Panc1 (cell line): Measurements from ENCODE around the gene MLYCD. TPM values are rescaled to one million over a fixed set of nuclear protein-coding genes. Genes with fewer than 3 reads are reported as not detected.

ENCODE experiments used
- ATAC-seq: fragments of 200-7000 bp; cut with Tn5 transposase; 2 replicates; pipeline ENCODE4 v1.9.1; 2020; ENCODE audit warnings: mild to moderate bottlenecking, moderate library complexity
- BruUV-seq: library from RNA; stranded (reverse); fragments of 400-500 nt; replicated peaks from 2 replicates; lab custom pipeline; 2021; lab: Mats Ljungman, UMichigan
- CTCF ChIA-PET: fragments of 300-600 bp; sonication (Branson Sonifier 250); formaldehyde crosslinking; loops from one replicate; lab custom pipeline; 2022; ENCODE audit warnings: antibody characterized with exemption; lab: Charles Lee
- POLR2A ChIA-PET: fragments of 300-600 bp; sonication (Branson Sonifier 250); formaldehyde crosslinking; loops from one replicate; lab custom pipeline; 2022; ENCODE audit warnings: antibody characterized with exemption; lab: Charles Lee
- DNase-seq: peaks from one replicate; pipeline ENCODE4 v3.0.0-alpha.2; 2010; ENCODE audit warnings: low read depth, low spot score
- H3K27ac ChIP-seq: 2 replicates; pipeline ENCODE4 v1.5.1; 2011; ENCODE audit warnings: mild to moderate bottlenecking, low read length, inconsistent platforms
- H3K27me3 ChIP-seq: fragments of 200-500 bp; sonication (Bioruptor generic); 2 replicates; pipeline ENCODE4 v1.6.0; 2014; ENCODE audit warnings: low read length, inconsistent platforms; ENCODE audit not compliant: control insufficient read depth, insufficient read depth
- H3K36me3 ChIP-seq: fragments of 200-500 bp; sonication (Bioruptor generic); 2 replicates; pipeline ENCODE4 v1.5.1; 2014; ENCODE audit warnings: inconsistent platforms, mild to moderate bottlenecking, low read length, moderate library complexity; ENCODE audit not compliant: control insufficient read depth, insufficient read depth
- H3K4me1 ChIP-seq: 2 replicates; pipeline ENCODE4 v1.5.1; 2011; ENCODE audit warnings: inconsistent platforms, mild to moderate bottlenecking, low read length, moderate library complexity; ENCODE audit not compliant: control insufficient read depth, insufficient read depth
- H3K4me3 ChIP-seq, 2 experiments: 2 replicates each; pipeline ENCODE4 v1.5.1; 2011 to 2012; ENCODE audit warnings: low read depth in 2 of 2, low read length in 2 of 2, mild to moderate bottlenecking in 2 of 2, inconsistent platforms in 1 of 2, moderate library complexity in 1 of 2
- H3K9me3 ChIP-seq: fragments of 200-500 bp; sonication (Bioruptor generic); 2 replicates; pipeline ENCODE4 v1.5.1; 2014; ENCODE audit warnings: low read depth, mild to moderate bottlenecking, inconsistent platforms, low read length, moderate library complexity; ENCODE audit not compliant: control insufficient read depth, insufficient read depth
- POLR2AphosphoS5 ChIP-seq: IDR thresholded peaks from 2 replicates; pipeline ENCODE4 v1.6.1; 2012; ENCODE audit warnings: mild to moderate bottlenecking, low read depth, low read length, moderate library complexity
- SIN3A ChIP-seq: IDR thresholded peaks from 2 replicates; pipeline ENCODE4 v1.6.1; 2012; ENCODE audit warnings: low read depth, mild to moderate bottlenecking, low read length, moderate library complexity, borderline replicate concordance; ENCODE audit not compliant: insufficient read depth
- TCF7L2 ChIP-seq: IDR thresholded peaks from 2 replicates; pipeline ENCODE4 v1.6.1; 2011; ENCODE audit warnings: mild to moderate bottlenecking, low read depth, low read length, inconsistent platforms
- in situ Hi-C: cut with HindIII; loops from 2 replicates; pipeline ENCODE4 v1.10.0; 2016; ENCODE audit warnings: low sequenced_read_pairs, low pct_unique_long_range_greater_than_20kb
- intact Hi-C: fragments of 100-400 bp; cut with micrococcal nuclease; formaldehyde crosslinking; loops from one replicate; pipeline ENCODE4 v1.10.0; 2022; ENCODE audit not compliant: unreplicated experiment
- total RNA-seq: library from RNA; stranded (reverse); gene quantifications from one replicate; pipeline ENCODE4 v1.2.1, GENCODE V29; 2021; ENCODE audit not compliant: unreplicated experiment
- TF ChIP-seq, protein P1 (sequence below), 2 experiments: IDR thresholded peaks; 2 replicates each; pipeline ENCODE4 v1.6.1; 2011 to 2012; ENCODE audit warnings: low read depth in 2 of 2, control low read depth in 1 of 2, low read length in 1 of 2, mild to moderate bottlenecking in 1 of 2, moderate library complexity in 1 of 2; ENCODE audit not compliant: insufficient read depth in 1 of 2
- TF ChIP-seq, protein P2 (sequence below): fragments of 450-650 bp; IDR thresholded peaks from 2 replicates; pipeline ENCODE4 v1.5.1; 2017; ENCODE audit warnings: mild to moderate bottlenecking

The MLYCD gene
- total RNA-seq, 1 experiment from 2014 or later, result 2.2 TPM

DNA sequence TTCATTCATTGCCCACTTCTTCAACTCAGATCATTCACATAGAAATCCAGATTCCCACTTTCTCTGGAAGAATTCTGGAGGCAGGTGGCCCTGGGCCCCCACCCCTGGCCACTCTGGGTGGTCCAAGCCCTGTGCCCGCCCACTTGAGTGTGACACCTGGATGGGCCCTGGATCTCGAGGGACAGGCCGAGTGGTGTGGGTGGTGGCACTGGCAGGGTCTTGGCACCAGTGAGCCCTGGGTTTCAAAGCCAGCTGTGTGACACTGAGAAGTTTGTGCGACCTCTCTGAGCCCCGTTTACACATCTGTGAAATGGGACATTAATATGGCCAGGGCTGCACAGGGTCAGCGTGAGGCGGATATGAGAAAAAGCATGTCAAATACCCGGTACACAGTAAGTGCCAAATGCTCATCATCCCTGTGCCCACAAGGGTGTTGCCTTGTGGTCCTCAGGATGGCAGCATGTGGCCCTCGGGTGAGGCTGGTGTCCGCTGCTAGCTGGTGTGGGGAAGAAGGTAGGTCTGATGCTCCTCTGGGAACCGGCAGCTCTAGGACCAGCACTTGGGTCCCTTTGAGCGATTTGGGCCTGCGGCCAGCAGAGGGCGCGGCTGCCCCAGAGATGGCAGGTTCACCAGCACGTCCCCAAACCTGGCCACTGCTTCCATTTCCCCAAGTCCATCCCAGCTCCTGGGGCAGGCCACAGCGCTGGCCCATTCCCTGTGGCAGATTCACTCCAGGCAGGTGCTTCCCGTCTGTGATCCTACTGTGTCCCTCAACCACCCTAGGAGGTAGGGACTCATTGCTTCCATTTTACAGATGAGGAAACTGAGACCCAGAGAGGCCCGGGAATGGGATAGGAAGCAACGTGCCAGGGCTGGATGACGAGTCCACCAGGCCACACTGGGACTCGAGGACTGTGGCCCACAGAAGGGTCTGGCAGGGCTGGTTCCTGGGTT lies 57.7 kb downstream of the MLYCD start:
- Histone ChIP-seq H3K9me3 (no peaks in the 10 kb centered on the region), H3K27ac (no peak overlapping the region), H3K27me3 (no peaks in the 10 kb centered on the region), H3K4me3 (no peak overlapping the region), H3K4me1 (peaks cover 9% of the 10 kb centered on the region), H3K36me3 (no peaks in the 10 kb centered on the region; the same call in 1 of the 2 replicates)
- CTCF ChIA-PET, result interaction anchor here (0.6 to 1.2 kb wide), 6 partner anchors 45 to 214 kb away, joined by 3 to 6 read pairs (median 4); no protein-coding TSS in a partner anchor
- DNase-seq (peak; percentile 45), ATAC-seq (peak; percentile 68)
- in situ Hi-C loops, result no loop called here
- TF ChIP-seq, protein P1, sequence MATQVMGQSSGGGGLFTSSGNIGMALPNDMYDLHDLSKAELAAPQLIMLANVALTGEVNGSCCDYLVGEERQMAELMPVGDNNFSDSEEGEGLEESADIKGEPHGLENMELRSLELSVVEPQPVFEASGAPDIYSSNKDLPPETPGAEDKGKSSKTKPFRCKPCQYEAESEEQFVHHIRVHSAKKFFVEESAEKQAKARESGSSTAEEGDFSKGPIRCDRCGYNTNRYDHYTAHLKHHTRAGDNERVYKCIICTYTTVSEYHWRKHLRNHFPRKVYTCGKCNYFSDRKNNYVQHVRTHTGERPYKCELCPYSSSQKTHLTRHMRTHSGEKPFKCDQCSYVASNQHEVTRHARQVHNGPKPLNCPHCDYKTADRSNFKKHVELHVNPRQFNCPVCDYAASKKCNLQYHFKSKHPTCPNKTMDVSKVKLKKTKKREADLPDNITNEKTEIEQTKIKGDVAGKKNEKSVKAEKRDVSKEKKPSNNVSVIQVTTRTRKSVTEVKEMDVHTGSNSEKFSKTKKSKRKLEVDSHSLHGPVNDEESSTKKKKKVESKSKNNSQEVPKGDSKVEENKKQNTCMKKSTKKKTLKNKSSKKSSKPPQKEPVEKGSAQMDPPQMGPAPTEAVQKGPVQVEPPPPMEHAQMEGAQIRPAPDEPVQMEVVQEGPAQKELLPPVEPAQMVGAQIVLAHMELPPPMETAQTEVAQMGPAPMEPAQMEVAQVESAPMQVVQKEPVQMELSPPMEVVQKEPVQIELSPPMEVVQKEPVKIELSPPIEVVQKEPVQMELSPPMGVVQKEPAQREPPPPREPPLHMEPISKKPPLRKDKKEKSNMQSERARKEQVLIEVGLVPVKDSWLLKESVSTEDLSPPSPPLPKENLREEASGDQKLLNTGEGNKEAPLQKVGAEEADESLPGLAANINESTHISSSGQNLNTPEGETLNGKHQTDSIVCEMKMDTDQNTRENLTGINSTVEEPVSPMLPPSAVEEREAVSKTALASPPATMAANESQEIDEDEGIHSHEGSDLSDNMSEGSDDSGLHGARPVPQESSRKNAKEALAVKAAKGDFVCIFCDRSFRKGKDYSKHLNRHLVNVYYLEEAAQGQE (IDR thresholded peaks at IDR 0.05; ENCODE audit: insufficient read depth in 1 of 2, low read depth in 2 of 2, low read length in 1 of 2), result no peak
- TF ChIP-seq, protein P2, sequence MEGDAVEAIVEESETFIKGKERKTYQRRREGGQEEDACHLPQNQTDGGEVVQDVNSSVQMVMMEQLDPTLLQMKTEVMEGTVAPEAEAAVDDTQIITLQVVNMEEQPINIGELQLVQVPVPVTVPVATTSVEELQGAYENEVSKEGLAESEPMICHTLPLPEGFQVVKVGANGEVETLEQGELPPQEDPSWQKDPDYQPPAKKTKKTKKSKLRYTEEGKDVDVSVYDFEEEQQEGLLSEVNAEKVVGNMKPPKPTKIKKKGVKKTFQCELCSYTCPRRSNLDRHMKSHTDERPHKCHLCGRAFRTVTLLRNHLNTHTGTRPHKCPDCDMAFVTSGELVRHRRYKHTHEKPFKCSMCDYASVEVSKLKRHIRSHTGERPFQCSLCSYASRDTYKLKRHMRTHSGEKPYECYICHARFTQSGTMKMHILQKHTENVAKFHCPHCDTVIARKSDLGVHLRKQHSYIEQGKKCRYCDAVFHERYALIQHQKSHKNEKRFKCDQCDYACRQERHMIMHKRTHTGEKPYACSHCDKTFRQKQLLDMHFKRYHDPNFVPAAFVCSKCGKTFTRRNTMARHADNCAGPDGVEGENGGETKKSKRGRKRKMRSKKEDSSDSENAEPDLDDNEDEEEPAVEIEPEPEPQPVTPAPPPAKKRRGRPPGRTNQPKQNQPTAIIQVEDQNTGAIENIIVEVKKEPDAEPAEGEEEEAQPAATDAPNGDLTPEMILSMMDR, result peak; percentile 90
- BruUV-seq, result no TSS peak
- intact Hi-C loops, result loop anchor here (1.0 kb wide), 1 partner anchor 109 kb away; no protein-coding TSS in a partner anchor
- POLR2A ChIA-PET, result no interaction called here

DNA sequence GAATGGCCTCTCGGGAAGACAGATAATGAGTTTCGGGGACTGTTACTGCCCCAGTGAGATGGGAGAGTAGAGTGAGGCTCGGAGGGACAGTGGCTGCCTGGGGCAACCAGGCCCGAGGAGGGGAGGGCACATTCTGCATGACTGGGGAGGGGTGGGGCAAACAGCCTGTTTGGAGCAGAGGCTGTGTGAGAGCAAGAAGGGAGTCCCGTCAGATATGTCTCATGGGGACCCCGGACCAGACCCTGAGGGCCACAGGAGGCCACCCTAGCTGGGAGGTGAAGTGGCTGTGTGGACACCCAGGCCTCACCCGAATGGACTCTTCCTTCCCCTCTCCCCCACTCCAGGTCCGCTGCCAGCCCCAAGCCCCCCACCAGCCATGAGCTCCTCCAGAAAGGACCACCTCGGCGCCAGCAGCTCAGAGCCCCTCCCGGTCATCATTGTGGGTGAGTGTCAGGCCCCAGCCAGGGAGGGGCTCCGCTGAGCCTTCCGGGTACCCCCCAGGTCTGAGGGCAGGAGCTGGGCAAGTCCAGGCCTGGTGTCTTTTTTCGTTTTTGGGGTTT lies 58.5 kb downstream of the MLYCD start:
- TF ChIP-seq POLR2AphosphoS5 (no peak), SIN3A (no peak), TCF7L2 (no peak)
- TF ChIP-seq, protein P2, result no peak
- TF ChIP-seq, protein P1 (IDR thresholded peaks at IDR 0.05; ENCODE audit: insufficient read depth in 1 of 2, low read depth in 2 of 2, low read length in 1 of 2), result no peak
- no peaks in the 10 kb centered on the region for H3K27me3 ChIP-seq
- no peak for DNase-seq
- no peak for ATAC-seq
- H3K4me3 ChIP-seq, result no peak overlapping the region
- BruUV-seq, result no TSS peak
- no peaks in the 10 kb centered on the region; the same call in 1 of the 2 replicates for H3K36me3 ChIP-seq
- intact Hi-C loops, result no loop called here
- in situ Hi-C loops, result no loop called here
- ChIA-PET CTCF (interaction anchor here (0.6 to 1.2 kb wide), 3 partner anchors 106 to 130 kb away, joined by 4 to 6 read pairs (median 6); no protein-coding TSS in a partner anchor), POLR2A (no interaction called here)
- peaks cover 9% of the 10 kb centered on the region for H3K4me1 ChIP-seq
- H3K9me3 ChIP-seq, result no peaks in the 10 kb centered on the region
- H3K27ac ChIP-seq, result no peak overlapping the region
